OCI-LY1 (cell line): ENCODE measurements around the gene SLC28A1.

ENCODE experiments used
- H2AFZ ChIP-seq: fragments of 200-600 bp; sonication (generic), shearing (Covaris generic); 2 replicates; pipeline ENCODE4 v1.6.0; 2014; ENCODE audit warnings: antibody characterized with exemption, mild to moderate bottlenecking, low read length
- H3F3A ChIP-seq: fragments of 200-600 bp; sonication (generic), shearing (Covaris generic); 2 replicates; pipeline ENCODE4 v1.6.0; 2014; ENCODE audit warnings: mild to moderate bottlenecking, antibody characterized with exemption, low read length, moderate library complexity; ENCODE audit not compliant: insufficient read depth
- H3K27ac ChIP-seq: fragments of 200-600 bp; sonication (generic); 2 replicates; pipeline ENCODE4 v1.5.1; 2014; ENCODE audit warnings: low read length, mixed run types, mild to moderate bottlenecking, low read depth; ENCODE audit not compliant: poor library complexity, severe bottlenecking
- H3K27me3 ChIP-seq: fragments of 200-600 bp; sonication (generic); 2 replicates; pipeline ENCODE4 v1.6.0; 2014; ENCODE audit warnings: antibody characterized with exemption, mild to moderate bottlenecking, low read length, moderate library complexity; ENCODE audit not compliant: insufficient read depth
- H3K36me3 ChIP-seq: fragments of 200-600 bp; sonication (generic); 2 replicates; pipeline ENCODE4 v1.6.1; 2014; ENCODE audit warnings: mild to moderate bottlenecking, antibody characterized with exemption, low read length, moderate library complexity, mixed read lengths; ENCODE audit not compliant: insufficient read depth
- H3K4me1 ChIP-seq: fragments of 200-600 bp; sonication (generic); 2 replicates; pipeline ENCODE4 v1.5.1; 2014; ENCODE audit warnings: mild to moderate bottlenecking, low read length, moderate library complexity; ENCODE audit not compliant: insufficient read depth, severe bottlenecking
- H3K4me2 ChIP-seq: fragments of 200-600 bp; sonication (generic), shearing (Covaris generic); 2 replicates; pipeline ENCODE4 v1.6.1; 2014; ENCODE audit warnings: low read length
- H3K4me3 ChIP-seq: fragments of 200-600 bp; sonication (generic); 2 replicates; pipeline ENCODE4 v1.5.1; 2014; ENCODE audit warnings: low read length, low read depth, mild to moderate bottlenecking, mixed read lengths; ENCODE audit not compliant: poor library complexity, severe bottlenecking
- H3K79me2 ChIP-seq: fragments of 200-600 bp; shearing (Covaris generic); 2 replicates; pipeline ENCODE4 v1.6.1; 2016; ENCODE audit warnings: mixed run types, low read length, mixed read lengths; ENCODE audit not compliant: insufficient read depth
- H3K9ac ChIP-seq: fragments of 200-600 bp; sonication (generic), shearing (Covaris generic); 2 replicates; pipeline ENCODE4 v1.6.1; 2014; ENCODE audit warnings: mild to moderate bottlenecking, low read length, mixed read lengths
- H3K9me2 ChIP-seq: fragments of 200-600 bp; sonication (generic), shearing (Covaris generic); 2 replicates; pipeline ENCODE4 v1.6.1; 2014; ENCODE audit warnings: low read depth, mild to moderate bottlenecking, low read length, mixed read lengths
- H3K9me3 ChIP-seq: fragments of 200-600 bp; shearing (Covaris generic); 2 replicates; pipeline ENCODE4 v1.6.1; 2014; ENCODE audit warnings: low read length, mixed read lengths
- H4K20me1 ChIP-seq: fragments of 200-600 bp; sonication (generic), shearing (Covaris generic); 2 replicates; pipeline ENCODE4 v1.6.0; 2016; ENCODE audit warnings: mild to moderate bottlenecking, low read length; ENCODE audit not compliant: insufficient read depth
- CTCF ChIP-seq: fragments of 200-600 bp; sonication (generic), shearing (Covaris generic); IDR thresholded peaks from 2 replicates; pipeline ENCODE4 v1.5.1; 2017; ENCODE audit warnings: mild to moderate bottlenecking, antibody characterized with exemption, low read length, moderate library complexity, mixed read lengths
- EZH2 ChIP-seq: fragments of 200-600 bp; sonication (generic), shearing (Covaris generic); IDR thresholded peaks from 2 replicates; pipeline ENCODE4 v1.8.0; 2017; ENCODE audit warnings: borderline replicate concordance, mixed run types, mild to moderate bottlenecking, antibody characterized with exemption, low read length, moderate library complexity, mixed read lengths

The SLC28A1 gene

GRCh38 chr15:84926491-84927230 is 42.2 kb downstream of the SLC28A1 start:
- no peaks in the 10 kb centered on the region for H3K79me2 ChIP-seq
- no peaks in the 10 kb centered on the region for H3K4me1 ChIP-seq
- H3K27ac ChIP-seq, result no peak overlapping the region
- no peaks in the 10 kb centered on the region for H4K20me1 ChIP-seq
- no peak overlapping the region for H3K9ac ChIP-seq
- no peak overlapping the region for H2AFZ ChIP-seq
- H3K9me3 ChIP-seq, result no peaks in the 10 kb centered on the region
- no peak overlapping the region for H3K4me2 ChIP-seq
- H3K27me3 ChIP-seq, result no peaks in the 10 kb centered on the region; the same call in 1 of the 2 replicates
- no peaks in the 10 kb centered on the region for H3K36me3 ChIP-seq
- no peaks in the 10 kb centered on the region for H3K9me2 ChIP-seq
- H3F3A ChIP-seq, result no peaks in the 10 kb centered on the region
- H3K4me3 ChIP-seq, result no peak overlapping the region
- no peak for TF ChIP-seq CTCF
- TF ChIP-seq EZH2, result no peak

- H3K4me2 ChIP-seq, result no peak overlapping the region
These were observed 44.3 kb downstream of the SLC28A1 start for GRCh38 chr15:84928843-84929168.

GRCh38 chr15:84929795-84930603 is 45.5 kb downstream of the SLC28A1 start:
- TF ChIP-seq EZH2, result no peak
- TF ChIP-seq CTCF, result no peak
- H3K27me3 ChIP-seq, result no peaks in the 10 kb centered on the region
- H2AFZ ChIP-seq, result no peak overlapping the region
- H3K4me1 ChIP-seq, result no peaks in the 10 kb centered on the region
- H3K79me2 ChIP-seq, result no peaks in the 10 kb centered on the region
- H3K9me2 ChIP-seq, result no peaks in the 10 kb centered on the region
- no peaks in the 10 kb centered on the region for H3F3A ChIP-seq
- H3K4me3 ChIP-seq, result no peak overlapping the region
- no peak overlapping the region for H3K27ac ChIP-seq
- no peaks in the 10 kb centered on the region for H3K36me3 ChIP-seq
- H3K9ac ChIP-seq, result no peak overlapping the region
- H3K9me3 ChIP-seq, result no peaks in the 10 kb centered on the region
- H3K4me2 ChIP-seq, result no peak overlapping the region
- H4K20me1 ChIP-seq, result no peaks in the 10 kb centered on the region

More at GRCh38 chr15:84928843-84929168, 44.3 kb downstream of the SLC28A1 start:
- H3K36me3 ChIP-seq, result no peaks in the 10 kb centered on the region
- no peaks in the 10 kb centered on the region for H3K9me3 ChIP-seq
- no peaks in the 10 kb centered on the region for H3K27me3 ChIP-seq
- no peaks in the 10 kb centered on the region for H3K9me2 ChIP-seq
- H3F3A ChIP-seq, result no peaks in the 10 kb centered on the region
- no peak overlapping the region for H3K27ac ChIP-seq
- no peak overlapping the region for H2AFZ ChIP-seq
- no peaks in the 10 kb centered on the region for H4K20me1 ChIP-seq
- H3K9ac ChIP-seq, result no peak overlapping the region
- H3K4me3 ChIP-seq, result no peak overlapping the region
- H3K4me1 ChIP-seq, result no peaks in the 10 kb centered on the region
- TF ChIP-seq CTCF (no peak), EZH2 (no peak)
- no peaks in the 10 kb centered on the region for H3K79me2 ChIP-seq
